GM13976 (cell line): ENCODE data around the gene BIRC6.
"Not testable (repeated sequence)": the region's sequence is repeated elsewhere in the genome, so short reads cannot be mapped to it uniquely, and the experiment has no call there.

Experiments used
- DNase-seq: peaks from one replicate; pipeline ENCODE4 v3.0.0; 2012; ENCODE audit warnings: low spot score
- in situ Hi-C: fragments of 300-500 bp; cut with MboI; formaldehyde crosslinking; loops from one replicate; pipeline ENCODE4 v1.12.0; 2022; ENCODE audit warnings: low sequenced_read_pairs, mixed read lengths, inconsistent platforms; ENCODE audit not compliant: unreplicated experiment
- TF ChIP-seq, protein P1 (sequence below): IDR thresholded peaks from 2 replicates; pipeline ENCODE4 v1.5.1; 2012; ENCODE audit warnings: borderline replicate concordance, mild to moderate bottlenecking; ENCODE audit not compliant: insufficient read depth; ENCODE audit errors: extremely low read depth, missing control alignments, control extremely low read depth

BIRC6 gene

GRCh38 chr2:32632089-32632488 is 275.3 kb downstream of the BIRC6 start:
- TF ChIP-seq, protein P1, sequence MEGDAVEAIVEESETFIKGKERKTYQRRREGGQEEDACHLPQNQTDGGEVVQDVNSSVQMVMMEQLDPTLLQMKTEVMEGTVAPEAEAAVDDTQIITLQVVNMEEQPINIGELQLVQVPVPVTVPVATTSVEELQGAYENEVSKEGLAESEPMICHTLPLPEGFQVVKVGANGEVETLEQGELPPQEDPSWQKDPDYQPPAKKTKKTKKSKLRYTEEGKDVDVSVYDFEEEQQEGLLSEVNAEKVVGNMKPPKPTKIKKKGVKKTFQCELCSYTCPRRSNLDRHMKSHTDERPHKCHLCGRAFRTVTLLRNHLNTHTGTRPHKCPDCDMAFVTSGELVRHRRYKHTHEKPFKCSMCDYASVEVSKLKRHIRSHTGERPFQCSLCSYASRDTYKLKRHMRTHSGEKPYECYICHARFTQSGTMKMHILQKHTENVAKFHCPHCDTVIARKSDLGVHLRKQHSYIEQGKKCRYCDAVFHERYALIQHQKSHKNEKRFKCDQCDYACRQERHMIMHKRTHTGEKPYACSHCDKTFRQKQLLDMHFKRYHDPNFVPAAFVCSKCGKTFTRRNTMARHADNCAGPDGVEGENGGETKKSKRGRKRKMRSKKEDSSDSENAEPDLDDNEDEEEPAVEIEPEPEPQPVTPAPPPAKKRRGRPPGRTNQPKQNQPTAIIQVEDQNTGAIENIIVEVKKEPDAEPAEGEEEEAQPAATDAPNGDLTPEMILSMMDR, result no peak
- DNase-seq, result no peak
- in situ Hi-C loops, result no loop called here

- no peak for DNase-seq
- TF ChIP-seq, protein P1, result no peak
- in situ Hi-C loops, result no loop called here
Measured at GRCh38 chr2:32633040-32633439, 276.2 kb downstream of the BIRC6 start.

GRCh38 chr2:32638548-32638947 is 281.7 kb downstream of the BIRC6 start:
- in situ Hi-C loops, DNase-seq: not testable (repeated sequence)

DNA sequence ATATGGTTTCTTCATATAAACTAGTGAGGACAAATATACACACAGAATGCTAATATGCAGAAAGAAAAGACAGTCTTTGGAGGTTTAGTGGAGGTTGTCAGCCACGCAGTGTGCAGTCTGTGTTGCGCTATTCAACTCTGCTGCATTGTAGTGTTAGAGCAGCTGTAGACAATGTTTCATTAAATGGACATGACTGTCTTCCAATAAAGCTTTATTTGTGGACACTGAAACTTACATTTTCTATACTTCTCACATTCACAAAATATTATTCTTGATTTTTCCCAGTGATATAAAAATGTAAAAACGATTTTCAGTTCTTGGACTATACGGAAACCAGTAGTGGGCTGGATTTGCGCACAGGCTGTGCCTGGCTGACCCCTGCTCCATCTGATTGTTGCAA is 284.4 kb downstream of the BIRC6 start:
- in situ Hi-C loops, result no loop called here
- TF ChIP-seq, protein P1, result no peak
- no peak for DNase-seq

GRCh38 chr2:32647180-32647651 is 290.4 kb downstream of the BIRC6 start:
- DNase-seq, result no peak
- TF ChIP-seq, protein P1, result no peak
- in situ Hi-C loops, result no loop called here

- DNase-seq, result no peak
- TF ChIP-seq, protein P1, result no peak
- in situ Hi-C loops, result no loop called here
Measured at GRCh38 chr2:32652555-32653209, 295.9 kb downstream of the BIRC6 start.

DNA sequence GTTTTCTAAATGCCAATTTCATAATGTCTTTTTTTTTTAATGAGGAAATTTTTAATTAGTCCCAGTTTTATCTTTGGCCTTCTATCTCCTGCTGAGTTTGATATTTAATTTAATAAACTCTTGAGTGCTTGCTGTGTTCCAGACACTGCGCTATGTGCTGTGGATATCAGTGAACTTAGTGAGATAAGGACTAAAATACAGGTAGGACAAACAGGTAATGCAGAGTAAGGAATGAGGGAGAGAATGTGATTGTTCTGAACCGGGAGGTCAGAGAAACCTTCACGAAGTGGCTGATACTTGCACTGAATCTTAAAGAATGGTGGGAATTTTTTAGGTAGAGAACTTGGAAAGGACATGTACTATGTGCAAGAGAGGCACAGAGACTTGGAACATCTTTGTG is 299.2 kb downstream of the BIRC6 start:
- TF ChIP-seq, protein P1, result no peak
- in situ Hi-C loops, result no loop called here
- no peak for DNase-seq
